ENCODE data around the gene VSIR. TPM values are rescaled to one million over a fixed set of nuclear protein-coding genes. Genes with fewer than 3 reads are reported as not detected.
A peak's percentile ranks its signal among the peaks of the same experiment; 100 is the strongest.

The VSIR gene
- total RNA-seq, 4 donors from 2014 or later = 34.1 to 51.7 (median 44.8) TPM

GRCh38 chr10:71769279-71769823 lies 4.0 kb downstream of the VSIR start:
- intact Hi-C loops (cut with DNase I) = no loop called here

GRCh38 chr10:71767420-71768035 lies 5.8 kb downstream of the VSIR start:
- peak overlapping the region; percentile 91 to 99 (median 95) for H3K27ac ChIP-seq
- no peak for DNase-seq
- TF ChIP-seq POLR2A (IDR thresholded peaks at IDR 0.05) (no peak), CTCF (IDR thresholded peaks at IDR 0.05) (no peak)
- peaks cover 71 to 100% (median 92%) of the 10 kb centered on the region in 3 donors for H3K4me1 ChIP-seq
- 49 to 55% methylated on average over 3 to 8 of the region's 10 CpGs for WGBS, 2 donors
- H3K9me3 ChIP-seq = no peaks in the 10 kb centered on the region
- no peaks in the 10 kb centered on the region for H3K27me3 ChIP-seq
- intact Hi-C loops (cut with DNase I) = no loop called here
- peaks cover 0 to 28% (median 0%) of the 10 kb centered on the region in 3 donors for H3K36me3 ChIP-seq
- H3K4me3 ChIP-seq = peak overlapping the region in 2 of 4 donors; percentile 13 to 24

More at GRCh38 chr10:71769279-71769823, 4.0 kb downstream of the VSIR start:
- Histone ChIP-seq H3K36me3 (peaks cover 0 to 14% (median 0%) of the 10 kb centered on the region in 3 donors), H3K27ac (peak overlapping the region; percentile 91 to 99 (median 95)), H3K9me3 (no peaks in the 10 kb centered on the region), H3K4me1 (peaks cover 79 to 99% (median 83%) of the 10 kb centered on the region in 3 donors), H3K4me3 (peak overlapping the region in 3 of 4 donors; percentile 27 to 75 (median 68)), H3K27me3 (no peaks in the 10 kb centered on the region)
- TF ChIP-seq POLR2A (IDR thresholded peaks at IDR 0.05) = peak in 1 of 4 donors; percentile 15
- TF ChIP-seq CTCF (IDR thresholded peaks at IDR 0.05) = no peak
- 22 to 26% methylated on average over 5 of the region's 5 CpGs for WGBS, 2 donors
- DNase-seq = no peak

- TF ChIP-seq POLR2A (IDR thresholded peaks at IDR 0.05) (no peak), CTCF (IDR thresholded peaks at IDR 0.05) (no peak)
- peaks cover 70 to 100% (median 93%) of the 10 kb centered on the region in 3 donors for H3K4me1 ChIP-seq
- H3K27ac ChIP-seq = peak overlapping the region; percentile 91 to 99 (median 95)
- peak overlapping the region in 1 of 4 donors; percentile 24 for H3K4me3 ChIP-seq
- 5 to 9% methylated on average over 4 to 7 of the region's 10 CpGs for WGBS, 2 donors
- intact Hi-C loops (cut with DNase I) = no loop called here
- H3K27me3 ChIP-seq = no peaks in the 10 kb centered on the region
- no peak for DNase-seq
- no peaks in the 10 kb centered on the region for H3K9me3 ChIP-seq
- H3K36me3 ChIP-seq = peaks cover 0 to 34% (median 0%) of the 10 kb centered on the region in 3 donors
These were observed 6.5 kb downstream of the VSIR start for GRCh38 chr10:71766717-71767419.

GRCh38 chr10:71765906-71766716 lies 7.2 kb downstream of the VSIR start:
- Histone ChIP-seq H3K4me1 (peaks cover 70 to 100% (median 93%) of the 10 kb centered on the region in 3 donors), H3K9me3 (no peaks in the 10 kb centered on the region), H3K4me3 (peak overlapping the region in 1 of 4 donors; percentile 15), H3K27ac (peak overlapping the region; percentile 91 to 99 (median 95)), H3K36me3 (peaks cover 0 to 41% (median 0%) of the 10 kb centered on the region in 3 donors), H3K27me3 (no peaks in the 10 kb centered on the region)
- WGBS, 2 donors = 65 to 78% methylated on average over 7 to 16 of the region's 22 CpGs
- TF ChIP-seq POLR2A (IDR thresholded peaks at IDR 0.05) (no peak), CTCF (IDR thresholded peaks at IDR 0.05) (no peak)
- no peak for DNase-seq
- intact Hi-C loops (cut with DNase I) = no loop called here
